H9 (cell line): ENCODE measurements around the gene TDO2. TPM values are rescaled to one million over a fixed set of nuclear protein-coding genes. Genes with fewer than 3 reads are reported as not detected.

Experiments used
- DNase-seq: peaks from one replicate; pipeline ENCODE4 v3.0.0-alpha.2; 2017
- H2AFZ ChIP-seq: one replicate; pipeline ENCODE4 v1.6.1; 2013; ENCODE audit warnings: mild to moderate bottlenecking, low read length, control low read depth, moderate library complexity
- H2AK5ac ChIP-seq: 2 replicates; pipeline ENCODE4 v1.6.1; 2013; ENCODE audit warnings: low read length, control low read depth, mixed read lengths; ENCODE audit not compliant: insufficient read length
- H2BK120ac ChIP-seq: one replicate; pipeline ENCODE4 v1.6.1; 2013; ENCODE audit warnings: low read depth, mild to moderate bottlenecking, low read length, control low read depth, inconsistent platforms; ENCODE audit not compliant: poor library complexity, severe bottlenecking
- H2BK12ac ChIP-seq: 2 replicates; pipeline ENCODE4 v1.6.1; 2013; ENCODE audit warnings: low read length, control low read depth, mixed read lengths, low read depth; ENCODE audit not compliant: insufficient read length
- H2BK15ac ChIP-seq: 2 replicates; pipeline ENCODE4 v1.6.1; 2013; ENCODE audit warnings: low read depth, low read length, control low read depth
- H2BK20ac ChIP-seq: one replicate; pipeline ENCODE4 v1.6.1; 2013; ENCODE audit warnings: low read depth, mild to moderate bottlenecking, low read length, control low read depth, inconsistent platforms; ENCODE audit not compliant: poor library complexity, severe bottlenecking
- H2BK5ac ChIP-seq: 2 replicates; pipeline ENCODE4 v1.6.1; 2013; ENCODE audit warnings: low read length, control low read depth, mixed read lengths; ENCODE audit not compliant: insufficient read length
- H3K14ac ChIP-seq: 2 replicates; pipeline ENCODE4 v1.6.1; 2013; ENCODE audit warnings: low read length, control low read depth; ENCODE audit not compliant: insufficient read depth
- H3K18ac ChIP-seq: 2 replicates; pipeline ENCODE4 v1.6.1; 2013; ENCODE audit warnings: low read depth, mild to moderate bottlenecking, mixed read lengths, low read length, control low read depth; ENCODE audit not compliant: insufficient read length
- H3K23ac ChIP-seq: 2 replicates; pipeline ENCODE4 v1.6.1; 2013; ENCODE audit warnings: low read length, control low read depth, mixed read lengths, low read depth; ENCODE audit not compliant: insufficient read length
- H3K23me2 ChIP-seq: 2 replicates; pipeline ENCODE4 v1.6.1; 2013; ENCODE audit warnings: low read depth, mild to moderate bottlenecking, mixed read lengths, low read length, control low read depth; ENCODE audit not compliant: insufficient read length, poor library complexity, severe bottlenecking
- H3K27ac ChIP-seq: 2 replicates; pipeline ENCODE4 v1.5.1; 2013; ENCODE audit warnings: low read length, control low read depth, mixed read lengths, low read depth; ENCODE audit not compliant: insufficient read length
- H3K27me3 ChIP-seq: 2 replicates; pipeline ENCODE4 v1.6.1; 2013; ENCODE audit warnings: low read length, control low read depth, inconsistent platforms; ENCODE audit not compliant: insufficient read depth
- H3K4ac ChIP-seq: 2 replicates; pipeline ENCODE4 v1.6.1; 2013; ENCODE audit warnings: low read depth, mild to moderate bottlenecking, control low read depth, inconsistent platforms, low read length, moderate library complexity
- H3K4me1 ChIP-seq: 2 replicates; pipeline ENCODE4 v1.6.1; 2013; ENCODE audit warnings: low read length, control low read depth, inconsistent platforms; ENCODE audit not compliant: insufficient read depth
- H3K4me2 ChIP-seq: 2 replicates; pipeline ENCODE4 v1.6.1; 2013; ENCODE audit warnings: low read length, control low read depth, mixed read lengths; ENCODE audit not compliant: insufficient read length, insufficient read depth
- H3K56ac ChIP-seq: 2 replicates; pipeline ENCODE4 v1.6.1; 2013; ENCODE audit warnings: low read depth, mild to moderate bottlenecking, mixed read lengths, low read length, control low read depth; ENCODE audit not compliant: insufficient read length
- H3K79me1 ChIP-seq: 2 replicates; pipeline ENCODE4 v1.6.1; 2013; ENCODE audit warnings: low read depth, mild to moderate bottlenecking, moderate library complexity, low read length, control low read depth, inconsistent platforms; ENCODE audit not compliant: insufficient read depth, poor library complexity, severe bottlenecking
- H3K79me2 ChIP-seq: 2 replicates; pipeline ENCODE4 v1.6.1; 2013; ENCODE audit warnings: low read length, control low read depth, inconsistent platforms; ENCODE audit not compliant: insufficient read depth
- H3K9ac ChIP-seq: 2 replicates; pipeline ENCODE4 v1.6.1; 2013; ENCODE audit warnings: low read length, control low read depth, mixed read lengths; ENCODE audit not compliant: insufficient read length; ENCODE audit errors: extremely low read depth
- H3K9me3 ChIP-seq: one replicate; pipeline ENCODE4 v1.6.1; 2013; ENCODE audit warnings: low read depth, low read length, inconsistent platforms; ENCODE audit not compliant: control insufficient read depth
- H3T11ph ChIP-seq: one replicate; pipeline ENCODE4 v1.6.1; 2013; ENCODE audit warnings: mild to moderate bottlenecking, low read length, control low read depth, inconsistent platforms
- H4K20me1 ChIP-seq: one replicate; pipeline ENCODE4 v1.6.1; 2013; ENCODE audit not compliant: control insufficient read depth, insufficient read length, insufficient read depth
- H4K5ac ChIP-seq: 2 replicates; pipeline ENCODE4 v1.6.1; 2013; ENCODE audit warnings: low read depth, mild to moderate bottlenecking, mixed read lengths, low read length, control low read depth; ENCODE audit not compliant: insufficient read length
- H4K8ac ChIP-seq: replicated peaks from 2 replicates; pipeline ENCODE4 v1.6.1; 2013; ENCODE audit warnings: low read length, control low read depth, mixed read lengths, low read depth; ENCODE audit not compliant: insufficient read length
- H4K91ac ChIP-seq: 2 replicates; pipeline ENCODE4 v1.6.1; 2013; ENCODE audit warnings: low read depth, mild to moderate bottlenecking, moderate library complexity, mixed read lengths, low read length, control low read depth; ENCODE audit not compliant: insufficient read length
- H3K27ac Mint-ChIP-seq, 3 experiments: 2 replicates in 2 of 3; 3 replicates in 1 of 3; pipeline ENCODE4 v1.8.0; 2020 to 2021; ENCODE audit warnings: mixed read lengths in 3 of 3, mild to moderate bottlenecking in 1 of 3, moderate library complexity in 1 of 3
- H3K27me3 Mint-ChIP-seq: 2 replicates; pipeline ENCODE4 v1.8.0; 2021; ENCODE audit warnings: low read depth, mild to moderate bottlenecking, moderate library complexity, mixed read lengths
- H3K36me3 Mint-ChIP-seq, 3 experiments: 2 replicates in 2 of 3; 3 replicates in 1 of 3; pipeline ENCODE4 v1.8.0; 2020 to 2021; ENCODE audit warnings: low read depth in 3 of 3, mixed read lengths in 3 of 3; ENCODE audit not compliant: insufficient read depth in 1 of 3
- H3K4me1 Mint-ChIP-seq, 2 experiments: 2 replicates each; pipeline ENCODE4 v1.8.0; 2020; ENCODE audit warnings: mixed read lengths in 2 of 2
- H3K4me3 Mint-ChIP-seq, 2 experiments: 2 replicates in 1 of 2; 3 replicates in 1 of 2; pipeline ENCODE4 v1.8.0; 2020 to 2021; ENCODE audit warnings: mild to moderate bottlenecking in 2 of 2, mixed read lengths in 2 of 2, moderate library complexity in 1 of 2
- H3K9me3 Mint-ChIP-seq, 2 experiments: 2 replicates in 1 of 2; 3 replicates in 1 of 2; pipeline ENCODE4 v1.8.0; 2020; ENCODE audit warnings: mild to moderate bottlenecking in 2 of 2, mixed read lengths in 2 of 2, moderate library complexity in 1 of 2
- CTCF ChIP-seq: fragments of 200-600 bp; sonication (generic); conservative IDR thresholded peaks from 3 replicates; pipeline ENCODE4 v1.8.0; 2021; ENCODE audit warnings: antibody characterized with exemption, mild to moderate bottlenecking
- WGBS: extraction: QIAGEN DNeasy Blood & Tissue Kit; methylation state at CpG from one replicate; pipeline ENCODE4 v1.1.7; 2013; ENCODE audit warnings: missing lambda C conversion rate, low lambda C conversion rate, mixed read lengths; ENCODE audit not compliant: insufficient read length; ENCODE audit errors: extremely low coverage; 5-methylcytosine and 5-hydroxymethylcytosine counted together
- total RNA-seq: library from RNA; stranded (reverse); gene quantifications from 2 replicates; pipeline ENCODE4 v1.2.1, GENCODE V29; 2021

Gene TDO2
- total RNA-seq, 1 experiment from 2014 or later, result not detected

- Histone ChIP-seq H2BK15ac (no peak overlapping the region), H2BK12ac (no peak overlapping the region), H3K27ac (no peak overlapping the region), H3K4ac (no peak overlapping the region), H4K5ac (no peak overlapping the region), H3K4me2 (no peak overlapping the region), H2AFZ (no peak overlapping the region), H3K27me3 (no peaks in the 10 kb centered on the region), H3K23ac (no peak overlapping the region), H3K9ac (no peak overlapping the region), H3K79me2 (no peaks in the 10 kb centered on the region), H3K4me1 (no peaks in the 10 kb centered on the region), H4K8ac (no peak overlapping the region), H2AK5ac (no peak overlapping the region), H3K14ac (no peak overlapping the region), H4K91ac (no peak overlapping the region), H3K23me2 (no peaks in the 10 kb centered on the region), H4K20me1 (no peaks in the 10 kb centered on the region), H3K56ac (no peak overlapping the region), H3K18ac (no peak overlapping the region), H2BK20ac (no peak overlapping the region), H3K79me1 (no peaks in the 10 kb centered on the region), H3K9me3 (peaks cover 12% of the 10 kb centered on the region), H2BK120ac (no peak overlapping the region), H3T11ph (no peak overlapping the region), H2BK5ac (no peak overlapping the region)
- TF ChIP-seq CTCF, result no peak
- WGBS, result no CpG with 5 or more reads among the region's 5 CpGs
- Mint-ChIP-seq H3K27me3 (no peaks in the 10 kb centered on the region; the same call in 1 of the 2 replicates), H3K27ac (no peak overlapping the region), H3K4me3 (no peak overlapping the region), H3K4me1 (peaks cover 2 to 4% of the 10 kb centered on the region in 2 experiments; a peak in 2 of 4 replicates), H3K9me3 (peaks cover 19 to 33% of the 10 kb centered on the region in 2 experiments), H3K36me3 (peaks cover 9 to 28% (median 19%) of the 10 kb centered on the region in 3 experiments)
- DNase-seq, result no peak
Measured at GRCh38 chr4:155889031-155889793, 14.3 kb upstream of the TDO2 start.
